OCI-LY7 (cell line): ENCODE measurements around the gene EFNA3. TPM values are rescaled to one million over a fixed set of nuclear protein-coding genes. Genes with fewer than 3 reads are reported as not detected.

Experiments used
- BruUV-seq: library from RNA; stranded (reverse); fragments of 400-500 nt; replicated peaks from 2 replicates; lab custom pipeline; 2021; lab: Mats Ljungman, UMichigan
- CTCF ChIA-PET: fragments of 300-600 bp; sonication (Branson Sonifier 250); formaldehyde crosslinking; loops from one replicate; lab custom pipeline; 2022; ENCODE audit warnings: antibody characterized with exemption; ENCODE audit not compliant: unreplicated experiment; lab: Charles Lee
- POLR2A ChIA-PET: fragments of 300-600 bp; sonication (Branson Sonifier 250); formaldehyde crosslinking; loops from one replicate; lab custom pipeline; 2022; ENCODE audit warnings: antibody characterized with exemption; lab: Charles Lee
- DNase-seq: peaks from one replicate; pipeline ENCODE4 v3.0.0-alpha.2; 2015; ENCODE audit warnings: low spot score
- H2AFZ ChIP-seq: fragments of 200-600 bp; sonication (generic), shearing (Covaris generic); 2 replicates; pipeline ENCODE4 v1.6.1; 2014; ENCODE audit warnings: mild to moderate bottlenecking, antibody characterized with exemption, low read length, moderate library complexity
- H3K27ac ChIP-seq: fragments of 200-600 bp; sonication (generic); 2 replicates; pipeline ENCODE4 v1.5.1; 2014; ENCODE audit warnings: mixed run types, low read depth, mild to moderate bottlenecking, moderate library complexity, low read length, inconsistent platforms; ENCODE audit not compliant: poor library complexity, severe bottlenecking
- H3K36me3 ChIP-seq: fragments of 200-600 bp; sonication (generic); 2 replicates; pipeline ENCODE4 v1.6.1; 2014; ENCODE audit warnings: mild to moderate bottlenecking, antibody characterized with exemption, low read length, moderate library complexity, mixed read lengths; ENCODE audit not compliant: insufficient read depth
- H3K4me1 ChIP-seq: fragments of 200-600 bp; sonication (generic); 2 replicates; pipeline ENCODE4 v1.5.1; 2014; ENCODE audit warnings: mild to moderate bottlenecking, low read length; ENCODE audit not compliant: insufficient read depth, poor library complexity, severe bottlenecking
- H3K4me2 ChIP-seq: fragments of 200-600 bp; sonication (generic); 2 replicates; pipeline ENCODE4 v1.6.1; 2014; ENCODE audit warnings: mild to moderate bottlenecking, low read length
- H3K4me3 ChIP-seq: fragments of 200-600 bp; sonication (generic); 2 replicates; pipeline ENCODE4 v1.5.1; 2014; ENCODE audit warnings: mild to moderate bottlenecking, low read depth, low read length; ENCODE audit not compliant: poor library complexity, severe bottlenecking
- H3K79me2 ChIP-seq: fragments of 200-600 bp; sonication (generic); 2 replicates; pipeline ENCODE4 v1.6.1; 2016; ENCODE audit warnings: low read depth, mild to moderate bottlenecking, low read length, moderate library complexity, mixed read lengths; ENCODE audit not compliant: insufficient read depth
- H3K9me2 ChIP-seq: fragments of 200-600 bp; sonication (generic); 2 replicates; pipeline ENCODE4 v1.6.1; 2016; ENCODE audit warnings: mild to moderate bottlenecking, low read length, mixed read lengths; ENCODE audit not compliant: insufficient read depth
- H3K9me3 ChIP-seq: fragments of 200-600 bp; sonication (generic); 2 replicates; pipeline ENCODE4 v1.6.1; 2014; ENCODE audit warnings: mild to moderate bottlenecking, mixed run types, low read length, mixed read lengths
- H4K20me1 ChIP-seq: fragments of 200-600 bp; sonication (generic); 2 replicates; pipeline ENCODE4 v1.6.1; 2014; ENCODE audit warnings: mild to moderate bottlenecking, antibody characterized with exemption, low read length, moderate library complexity, mixed read lengths; ENCODE audit not compliant: insufficient read depth
- CTCF ChIP-seq: fragments of 200-600 bp; sonication (generic); conservative IDR thresholded peaks from 2 replicates; pipeline ENCODE4 v1.5.1; 2014; ENCODE audit warnings: mild to moderate bottlenecking, antibody characterized with exemption, low read length, moderate library complexity, mixed read lengths
- EZH2phosphoT487 ChIP-seq: fragments of 200-600 bp; sonication (generic); IDR thresholded peaks from 2 replicates; pipeline ENCODE4 v1.6.1; 2018; ENCODE audit warnings: low read depth, borderline replicate concordance, mild to moderate bottlenecking, mixed run types, antibody characterized with exemption, low read length, moderate library complexity, mixed read lengths
- intact Hi-C: fragments of 100-400 bp; cut with micrococcal nuclease; formaldehyde crosslinking; loops from one replicate; pipeline ENCODE4 v1.10.0; 2022; ENCODE audit not compliant: unreplicated experiment
- total RNA-seq, 2 experiments: library from RNA; depleted of rRNA in 1 of 2; stranded (reverse); fragments of >200 nt in 1 of 2; shearing (Covaris generic) in 1 of 2; gene quantifications; 2 replicates each; pipeline ENCODE4 v1.2.3, GENCODE V29; 2014 to 2022

Gene EFNA3
- total RNA-seq, 2 experiments from 2014 or later: 6.7 to 10.8 TPM

DNA sequence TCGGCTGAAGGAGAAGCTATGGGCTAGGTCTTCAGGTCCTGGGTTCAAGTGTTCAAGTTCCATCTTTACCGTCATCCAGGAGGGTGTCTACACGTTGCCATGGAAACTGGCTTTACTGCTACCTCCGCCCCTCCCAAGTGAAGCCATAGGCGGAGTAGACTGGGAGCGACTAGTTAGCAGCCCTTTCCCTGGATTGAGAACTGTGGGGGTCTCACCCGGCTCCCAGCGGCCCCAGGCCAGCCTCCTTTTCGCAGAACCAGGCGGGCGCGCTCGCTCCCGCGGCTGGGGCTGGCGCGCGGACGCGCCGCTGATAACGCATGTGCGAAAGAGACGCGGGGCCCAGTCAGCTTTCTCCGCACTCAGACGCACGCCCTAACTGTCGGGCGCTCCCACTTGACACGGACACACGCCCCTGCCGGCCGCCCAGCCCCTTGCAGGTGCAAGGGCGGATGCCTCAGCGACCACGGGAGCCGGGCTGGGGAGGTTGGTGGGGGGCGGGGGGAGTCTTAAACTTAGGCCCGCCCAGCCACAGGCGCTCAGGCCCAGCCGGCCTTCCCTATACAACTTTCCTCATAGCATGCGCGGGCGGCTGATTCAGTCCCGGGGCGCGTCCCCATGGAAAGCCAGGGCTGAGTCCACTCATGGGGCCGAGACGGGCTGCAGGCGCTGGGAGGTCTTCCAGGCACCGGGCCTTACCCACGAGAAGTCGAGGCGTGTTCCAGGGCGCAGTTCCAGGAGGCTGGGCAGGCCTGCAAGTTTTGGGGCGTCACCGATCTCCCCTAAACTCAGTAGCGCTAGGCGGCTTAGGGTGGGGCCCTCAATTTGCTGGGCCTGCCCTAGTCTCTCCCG is 7.7 kb upstream of the EFNA3 start:
- POLR2A ChIA-PET: no interaction called here
- Histone ChIP-seq H3K4me2 (peak overlapping the region; percentile 64), H4K20me1 (no peaks in the 10 kb centered on the region), H3K4me1 (peaks cover 56% of the 10 kb centered on the region), H2AFZ (no peak overlapping the region), H3K4me3 (no peak overlapping the region), H3K79me2 (no peaks in the 10 kb centered on the region), H3K36me3 (peaks cover 17% of the 10 kb centered on the region; the same call in 1 of the 2 replicates), H3K9me3 (no peaks in the 10 kb centered on the region), H3K27ac (peak overlapping the region; percentile 22), H3K9me2 (no peaks in the 10 kb centered on the region)
- intact Hi-C loops: no loop called here
- CTCF ChIA-PET: interaction anchor here (0.5 to 0.6 kb wide), 2 partner anchors 20 to 123 kb away, joined by 3 read pairs; partner anchors contain the start of gene ADAM15
- TF ChIP-seq EZH2phosphoT487 (no peak), CTCF (peak; percentile 69)
- BruUV-seq: no TSS peak
- DNase-seq: peak; percentile 87

DNA sequence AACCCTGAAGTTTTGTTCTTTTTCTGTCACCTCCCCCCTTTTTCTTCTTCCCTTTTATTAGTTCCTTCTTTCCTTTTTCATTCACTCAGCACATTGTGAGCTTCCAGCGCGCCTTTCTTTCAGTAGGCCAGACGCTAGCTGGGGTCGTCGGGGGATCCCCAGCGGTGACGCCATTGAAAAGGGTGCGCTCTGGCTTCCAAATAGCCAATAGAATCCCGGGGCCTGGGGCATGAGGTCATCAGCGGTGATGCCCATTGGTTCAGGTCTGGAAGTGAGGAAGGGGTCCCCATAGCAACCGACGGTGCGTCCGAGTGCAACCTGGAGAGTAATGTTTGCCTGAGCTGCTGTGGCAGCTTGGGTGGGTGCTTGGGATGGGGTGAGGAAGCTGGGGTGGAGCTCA is 6.9 kb upstream of the EFNA3 start:
- peaks cover 61% of the 10 kb centered on the region for H3K4me1 ChIP-seq
- H3K79me2 ChIP-seq: no peaks in the 10 kb centered on the region
- H3K9me3 ChIP-seq: no peaks in the 10 kb centered on the region
- TF ChIP-seq EZH2phosphoT487 (no peak), CTCF (no peak)
- no TSS peak for BruUV-seq
- intact Hi-C loops: no loop called here
- no peak for DNase-seq
- H2AFZ ChIP-seq: no peak overlapping the region
- no peaks in the 10 kb centered on the region for H4K20me1 ChIP-seq
- peak overlapping the region; percentile 22 for H3K27ac ChIP-seq
- peaks cover 17% of the 10 kb centered on the region; the same call in 1 of the 2 replicates for H3K36me3 ChIP-seq
- CTCF ChIA-PET: no interaction called here
- H3K9me2 ChIP-seq: no peaks in the 10 kb centered on the region
- H3K4me2 ChIP-seq: peak overlapping the region; percentile 64
- POLR2A ChIA-PET: interaction anchor here (0.6 to 0.7 kb wide), 2 partner anchors 13 to 1246 kb away, joined by 3 to 8 read pairs; no protein-coding TSS in a partner anchor
- no peak overlapping the region for H3K4me3 ChIP-seq
